Head of caudate nucleus (tissue), 42 donors: ENCODE results near the gene LYVE1.
"Not testable (repeated sequence)": the region's sequence is repeated elsewhere in the genome, so short reads cannot be mapped to it uniquely, and the experiment has no call there.

Experiments used
- DNase-seq, 42 donors: peaks; one replicate each; pipeline versions ENCODE4 v3.0.0 to v3.0.0-alpha.2; 2020 to 2021; ENCODE audit warnings: mixed read lengths in 7 of 42
- intact Hi-C: fragments of 100-400 bp; cut with DNase I; formaldehyde crosslinking; loops from one replicate; pipeline ENCODE4 v1.15.0; 2022

Gene LYVE1

GRCh38 chr11:10597877-10598351, 29.4 kb upstream of the LYVE1 start:
- no peak for DNase-seq
- intact Hi-C loops: no loop called here

GRCh38 chr11:10595840-10596239, 27.4 kb upstream of the LYVE1 start:
- DNase-seq, intact Hi-C loops: not testable (repeated sequence)

- no peak for DNase-seq
- intact Hi-C loops: no loop called here
Measured at GRCh38 chr11:10594407-10594806, 25.9 kb upstream of the LYVE1 start.

- intact Hi-C loops: no loop called here
- DNase-seq: no peak
Measured at GRCh38 chr11:10592331-10592730, 23.9 kb upstream of the LYVE1 start.

GRCh38 chr11:10591741-10592140, 23.3 kb upstream of the LYVE1 start:
- DNase-seq: no peak
- intact Hi-C loops: no loop called here

GRCh38 chr11:10590218-10590915, 21.9 kb upstream of the LYVE1 start:
- intact Hi-C loops: no loop called here
- no peak for DNase-seq

- DNase-seq: no peak
Measured at GRCh38 chr11:10588904-10589303, 20.4 kb upstream of the LYVE1 start.

GRCh38 chr11:10587995-10588394, 19.5 kb upstream of the LYVE1 start:
- DNase-seq: no peak
- intact Hi-C loops: no loop called here

More at GRCh38 chr11:10588904-10589303, 20.4 kb upstream of the LYVE1 start:
- intact Hi-C loops: no loop called here

GRCh38 chr11:10587388-10587787, 18.9 kb upstream of the LYVE1 start:
- no peak for DNase-seq
- intact Hi-C loops: no loop called here

- no peak for DNase-seq
- intact Hi-C loops: no loop called here
Measured at GRCh38 chr11:10584071-10584501, 15.6 kb upstream of the LYVE1 start.

- peak in 26 of 42 donors; percentile 8 to 63 (median 32) for DNase-seq
- intact Hi-C loops: no loop called here
Measured at GRCh38 chr11:10581481-10582019, 13.1 kb upstream of the LYVE1 start.

GRCh38 chr11:10580623-10581022, 12.2 kb upstream of the LYVE1 start:
- intact Hi-C loops: no loop called here
- no peak for DNase-seq

- intact Hi-C loops: no loop called here
Measured at GRCh38 chr11:10579700-10580099, 11.2 kb upstream of the LYVE1 start.

GRCh38 chr11:10576035-10576398, 7.6 kb upstream of the LYVE1 start:
- DNase-seq: no peak
- intact Hi-C loops: no loop called here

More at GRCh38 chr11:10579700-10580099, 11.2 kb upstream of the LYVE1 start:
- DNase-seq: no peak

GRCh38 chr11:10575346-10576034, 7.0 kb upstream of the LYVE1 start:
- DNase-seq: no peak
- intact Hi-C loops: no loop called here

- intact Hi-C loops: no loop called here
- DNase-seq: no peak
Measured at GRCh38 chr11:10573556-10573955, 5.1 kb upstream of the LYVE1 start.

- intact Hi-C loops: no loop called here
- DNase-seq: no peak
Measured at GRCh38 chr11:10573028-10573427, 4.6 kb upstream of the LYVE1 start.

- intact Hi-C loops: no loop called here
- DNase-seq: no peak
Measured at GRCh38 chr11:10572533-10572932, 4.1 kb upstream of the LYVE1 start.

- no peak for DNase-seq
- intact Hi-C loops: no loop called here
Measured at GRCh38 chr11:10567446-10567845, 1.0 kb downstream of the LYVE1 start.

GRCh38 chr11:10566257-10566957, 2.1 kb downstream of the LYVE1 start:
- DNase-seq: no peak
- intact Hi-C loops: no loop called here
